HG03280 (cell line): ENCODE data around the gene ZNF761.

Experiments
- ATAC-seq: cut with Tn5 transposase; IDR thresholded peaks from one replicate; pipeline ENCODE4 v1.9.1; 2021; ENCODE audit warnings: mild to moderate bottlenecking, moderate library complexity; ENCODE audit not compliant: unreplicated experiment

ZNF761 gene

DNA sequence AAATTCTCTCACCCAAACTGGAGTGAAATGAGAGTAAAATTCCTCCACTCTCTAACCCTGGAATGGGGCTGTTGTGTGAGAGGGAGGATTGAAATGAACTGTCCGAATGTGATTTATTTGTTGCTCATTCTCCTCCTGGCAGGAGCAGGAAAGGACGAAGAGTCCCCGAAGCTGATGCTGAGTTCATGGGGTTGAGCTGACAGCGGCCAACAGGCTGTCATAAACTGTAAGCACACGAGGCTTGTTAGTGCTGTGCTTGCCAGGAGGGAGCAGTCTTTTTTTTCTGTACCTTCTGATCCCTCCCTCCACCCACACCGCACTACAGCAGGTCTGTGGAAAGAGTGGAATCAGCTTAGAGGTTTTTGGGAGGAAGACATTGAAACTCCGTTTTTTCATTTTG is 73.1 kb downstream of the ZNF761 start:
- no peak for ATAC-seq

GRCh38 chr19:53506728-53507127 is 74.9 kb downstream of the ZNF761 start:
- no peak for ATAC-seq
